Mesenchymal stem cell (in vitro differentiated cells and primary cell): ENCODE measurements around the gene ZBTB7B.

Source experiments
- DNase-seq: peaks from one replicate; pipeline ENCODE4 v3.0.0-alpha.2; 2013
- H2AFZ ChIP-seq: one replicate; pipeline ENCODE4 v1.6.1; 2013; ENCODE audit warnings: low read depth, mild to moderate bottlenecking, control low read depth, inconsistent platforms, low read length, moderate library complexity
- H2AK5ac ChIP-seq: 2 replicates; pipeline ENCODE4 v1.6.1; 2013; ENCODE audit warnings: low read length, moderate library complexity, mild to moderate bottlenecking, inconsistent platforms; ENCODE audit not compliant: severe bottlenecking
- H2BK120ac ChIP-seq: one replicate; pipeline ENCODE4 v1.6.1; 2013; ENCODE audit warnings: low read depth, mild to moderate bottlenecking, inconsistent platforms, low read length, moderate library complexity
- H2BK12ac ChIP-seq, 2 experiments: one replicate each; pipeline ENCODE4 v1.6.1; 2013; ENCODE audit warnings: inconsistent platforms in 2 of 2, low read length in 2 of 2, mild to moderate bottlenecking in 2 of 2, moderate library complexity in 2 of 2, control low read depth in 1 of 2
- H2BK15ac ChIP-seq: one replicate; pipeline ENCODE4 v1.6.1; 2013; ENCODE audit warnings: mild to moderate bottlenecking, low read depth, inconsistent platforms; ENCODE audit not compliant: poor library complexity, severe bottlenecking
- H2BK5ac ChIP-seq: 2 replicates; pipeline ENCODE4 v1.6.1; 2013; ENCODE audit warnings: low read depth, mild to moderate bottlenecking, low read length, control low read depth, inconsistent platforms; ENCODE audit not compliant: poor library complexity, severe bottlenecking
- H3K14ac ChIP-seq, 2 experiments: one replicate each; pipeline ENCODE4 v1.6.1; 2013; ENCODE audit warnings: inconsistent platforms in 2 of 2, low read length in 2 of 2, control low read depth in 1 of 2, mild to moderate bottlenecking in 1 of 2, moderate library complexity in 1 of 2
- H3K18ac ChIP-seq, 2 experiments: one replicate each; pipeline ENCODE4 v1.6.1; 2013; ENCODE audit warnings: inconsistent platforms in 2 of 2, low read length in 2 of 2, control low read depth in 1 of 2, low read depth in 1 of 2, mild to moderate bottlenecking in 1 of 2
- H3K23ac ChIP-seq, 2 experiments: one replicate each; pipeline ENCODE4 v1.6.1; 2013; ENCODE audit warnings: inconsistent platforms in 2 of 2, low read length in 2 of 2, mild to moderate bottlenecking in 2 of 2, moderate library complexity in 2 of 2, control low read depth in 1 of 2
- H3K27ac ChIP-seq: 2 replicates; pipeline ENCODE4 v1.5.1; 2013; ENCODE audit warnings: mild to moderate bottlenecking, moderate library complexity, low read length, control low read depth, inconsistent platforms; ENCODE audit not compliant: poor library complexity, severe bottlenecking
- H3K27me3 ChIP-seq, 2 experiments: 2 replicates each; pipeline versions ENCODE4 v1.6.1 to v1.7.0; 2013; ENCODE audit warnings: low read length in 2 of 2, mild to moderate bottlenecking in 2 of 2, moderate library complexity in 2 of 2, control low read depth in 1 of 2, inconsistent platforms in 1 of 2; ENCODE audit not compliant: control insufficient read depth in 1 of 2, insufficient read depth in 1 of 2
- H3K36me3 ChIP-seq, 2 experiments: 2 replicates each; pipeline versions ENCODE4 v1.6.1 to v1.7.0; 2013; ENCODE audit warnings: low read length in 2 of 2, control low read depth in 1 of 2, inconsistent platforms in 1 of 2, low read depth in 1 of 2, mild to moderate bottlenecking in 1 of 2; ENCODE audit not compliant: insufficient read depth in 2 of 2, control insufficient read depth in 1 of 2
- H3K4ac ChIP-seq, 2 experiments: one replicate each; pipeline ENCODE4 v1.6.1; 2013; ENCODE audit warnings: inconsistent platforms in 2 of 2, low read length in 2 of 2, mild to moderate bottlenecking in 2 of 2, moderate library complexity in 2 of 2, control low read depth in 1 of 2, low read depth in 1 of 2
- H3K4me1 ChIP-seq: 2 replicates; pipeline ENCODE4 v1.6.1; 2013; ENCODE audit warnings: low read depth, low read length, control low read depth; ENCODE audit not compliant: control insufficient read depth, insufficient read depth
- H3K4me2 ChIP-seq: 2 replicates; pipeline ENCODE4 v1.6.1; 2013; ENCODE audit warnings: low read length, mild to moderate bottlenecking, inconsistent platforms; ENCODE audit not compliant: poor library complexity, severe bottlenecking
- H3K4me3 ChIP-seq, 2 experiments: 2 replicates each; pipeline versions ENCODE4 v1.5.1 to v1.7.0; 2013; ENCODE audit warnings: low read length in 2 of 2, mild to moderate bottlenecking in 2 of 2, control low read depth in 1 of 2, low read depth in 1 of 2; ENCODE audit not compliant: insufficient read depth in 1 of 2
- H3K79me1 ChIP-seq: replicated peaks from 2 replicates; pipeline ENCODE4 v1.6.1; 2013; ENCODE audit warnings: mild to moderate bottlenecking, control low read depth, low read length, inconsistent platforms; ENCODE audit not compliant: poor library complexity, severe bottlenecking
- H3K9ac ChIP-seq: 2 replicates; pipeline ENCODE4 v1.7.0; 2013; ENCODE audit warnings: mild to moderate bottlenecking, low read length, moderate library complexity
- H3K9me3 ChIP-seq: 2 replicates; pipeline ENCODE4 v1.7.0; 2013; ENCODE audit warnings: mild to moderate bottlenecking, low read length; ENCODE audit not compliant: control insufficient read depth
- H4K8ac ChIP-seq: one replicate; pipeline ENCODE4 v1.6.1; 2013; ENCODE audit warnings: inconsistent platforms, mild to moderate bottlenecking, low read length, moderate library complexity
- H4K91ac ChIP-seq: one replicate; pipeline ENCODE4 v1.6.1; 2013; ENCODE audit warnings: mild to moderate bottlenecking, low read length, inconsistent platforms
- WGBS: methylation state at CpG from one replicate; pipeline ENCODE4 v1.1.7; 2013; ENCODE audit warnings: mixed read lengths; 5-methylcytosine and 5-hydroxymethylcytosine counted together

Gene ZBTB7B

DNA sequence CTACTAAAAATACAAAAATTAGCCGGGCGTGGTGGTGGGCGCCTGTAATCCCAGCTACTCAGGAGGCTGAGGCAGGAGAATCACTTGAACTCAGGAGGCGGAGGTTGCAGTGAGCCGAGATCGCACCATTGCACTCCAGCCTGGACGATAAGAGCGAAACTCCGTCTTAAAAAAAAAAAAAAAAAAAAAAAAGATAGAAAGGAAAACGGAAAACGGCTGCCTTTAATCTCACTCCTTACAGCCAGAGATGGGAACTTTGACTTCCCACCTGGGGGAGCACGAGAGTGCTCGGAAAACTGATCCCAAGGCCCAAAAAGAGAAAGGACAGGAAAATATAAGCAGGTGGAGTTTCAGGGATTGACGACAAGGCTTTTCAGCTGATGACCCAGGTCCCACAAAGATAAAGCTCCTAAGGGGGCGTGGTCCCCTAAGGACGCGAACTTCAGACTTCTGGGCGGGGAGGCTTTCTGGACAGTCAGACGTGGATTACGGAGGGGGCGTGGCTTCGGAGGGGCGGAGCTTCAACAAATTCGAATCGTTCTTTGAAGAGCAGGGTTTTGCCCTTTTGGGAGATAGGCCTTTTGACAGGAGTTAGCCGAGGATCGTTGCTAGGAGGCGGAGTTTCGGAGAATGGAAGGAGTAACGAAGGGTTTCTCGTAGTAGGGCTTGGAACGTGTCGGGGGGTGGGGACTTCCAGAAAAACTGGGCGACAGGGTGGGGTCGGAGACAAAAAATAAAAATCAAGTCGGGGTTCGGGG is 29.1 kb upstream of the ZBTB7B start:
- Histone ChIP-seq H3K9me3 (no peaks in the 10 kb centered on the region), H3K18ac (peak overlapping the region; percentile 28 to 96), H2BK5ac (peak overlapping the region; percentile 95), H3K27me3 (no peaks in the 10 kb centered on the region), H3K14ac (no peak overlapping the region), H3K36me3 (peaks cover 2 to 7% of the 10 kb centered on the region in 2 experiments), H3K27ac (peak overlapping the region; percentile 100), H2BK15ac (peak overlapping the region; percentile 15), H2BK120ac (peak overlapping the region; percentile 87), H2AFZ (no peak overlapping the region), H4K91ac (peak overlapping the region; percentile 78), H3K9ac (peak overlapping the region; percentile 98), H3K4me3 (peak overlapping the region; percentile 76 to 85), H2AK5ac (peak overlapping the region; percentile 95), H4K8ac (peak overlapping the region; percentile 57), H3K23ac (no peak overlapping the region), H3K4me2 (peak overlapping the region; percentile 86), H3K4me1 (peaks cover 15% of the 10 kb centered on the region), H2BK12ac (no peak overlapping the region), H3K79me1 (no peaks in the 10 kb centered on the region), H3K4ac (peak overlapping the region; percentile 83 to 85)
- under 1% methylated on average over 26 of the region's 37 CpGs for WGBS
- peak; percentile 99 for DNase-seq

GRCh38 chr1:154974102-154974807 is 28.3 kb upstream of the ZBTB7B start, which contains the start of gene CKS1B:
Gene CKS1B, plus strand, starts transcription at chr1:154974681. Its CDS starts 65 bp downstream, at chr1:154974746.
- Histone ChIP-seq H3K27ac (peak within 1 kb of the TSS; percentile 100), H3K4me2 (peak within 1 kb of the TSS; percentile 86)

DNA sequence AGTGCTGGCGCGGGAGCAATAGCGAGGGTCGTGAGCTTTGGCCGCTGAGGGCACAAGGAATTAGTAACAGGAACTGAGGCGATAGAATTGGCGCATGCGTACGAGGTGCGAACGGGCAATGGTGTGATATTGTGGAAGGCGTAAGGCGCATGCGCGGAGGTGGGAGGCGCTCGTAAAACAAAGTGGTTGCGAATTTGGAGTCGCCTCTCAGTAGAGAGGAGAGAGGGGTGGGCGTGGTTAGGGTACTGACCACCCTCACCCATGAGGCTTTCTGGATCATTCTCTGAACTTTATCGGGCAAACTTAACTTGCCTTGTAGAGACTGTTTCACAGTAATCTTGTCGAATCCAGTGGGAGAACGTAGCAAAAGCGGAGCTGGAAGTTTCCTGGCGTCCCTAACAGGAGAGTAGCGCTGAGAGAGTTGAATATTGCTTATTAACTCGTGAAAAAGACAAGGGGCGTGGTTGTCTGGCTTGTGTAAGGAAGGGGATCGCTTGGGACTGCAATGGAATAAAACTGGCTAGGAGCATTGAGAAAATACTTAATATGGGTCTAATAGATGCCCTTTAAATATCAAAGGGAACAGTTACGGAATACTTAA is 27.7 kb upstream of the ZBTB7B start:
- Histone ChIP-seq H4K8ac (no peak overlapping the region), H3K14ac (no peak overlapping the region)

More at GRCh38 chr1:154974102-154974807, 28.3 kb upstream of the ZBTB7B start, which contains the start of gene CKS1B:
- peak within 1 kb of the TSS; percentile 90 to 96 for H3K18ac ChIP-seq
- H3K4ac ChIP-seq, result peak within 1 kb of the TSS; percentile 83 to 89
- H3K4me3 ChIP-seq, result peak within 1 kb of the TSS; percentile 76 to 85
- no peaks in the 10 kb centered on the region for H3K9me3 ChIP-seq
- H3K4me1 ChIP-seq, result peaks cover 9% of the 10 kb centered on the region
- H2AK5ac ChIP-seq, result peak within 1 kb of the TSS; percentile 95
- H3K23ac ChIP-seq, result peak within 1 kb of the TSS in 1 of 2 experiments; percentile 8
- WGBS, result under 1% methylated on average over 46 of the region's 47 CpGs
- H2BK12ac ChIP-seq, result peak within 1 kb of the TSS in 1 of 2 experiments; percentile 27
- H2BK5ac ChIP-seq, result peak within 1 kb of the TSS; percentile 95
- H3K9ac ChIP-seq, result peak within 1 kb of the TSS; percentile 98
- H2BK120ac ChIP-seq, result peak within 1 kb of the TSS; percentile 87
- peak; percentile 100 for DNase-seq
- peak within 1 kb of the TSS in 1 of 2 experiments; percentile 23 for H3K14ac ChIP-seq
- peak within 1 kb of the TSS; percentile 98 for H4K8ac ChIP-seq
- peak within 1 kb of the TSS; percentile 96 for H4K91ac ChIP-seq
- H3K79me1 ChIP-seq, result no peaks in the 10 kb centered on the region
- H3K36me3 ChIP-seq, result peaks cover 0 to 10% of the 10 kb centered on the region in 2 experiments
- H2AFZ ChIP-seq, result peak within 1 kb of the TSS; percentile 56
- H2BK15ac ChIP-seq, result peak within 1 kb of the TSS; percentile 100
- no peaks in the 10 kb centered on the region for H3K27me3 ChIP-seq

More for the DNA sequence above, 27.7 kb upstream of the ZBTB7B start:
- H3K18ac ChIP-seq, result peak overlapping the region; percentile 80 to 89
- H3K4ac ChIP-seq, result peak overlapping the region; percentile 3 to 89
- under 1% methylated on average over 30 of the region's 30 CpGs for WGBS
- H3K27me3 ChIP-seq, result no peaks in the 10 kb centered on the region
- peaks cover 9% of the 10 kb centered on the region for H3K4me1 ChIP-seq
- H3K9me3 ChIP-seq, result no peaks in the 10 kb centered on the region
- peak overlapping the region; percentile 50 for H2BK120ac ChIP-seq
- H2AFZ ChIP-seq, result peak overlapping the region; percentile 56
- H2BK5ac ChIP-seq, result peak overlapping the region; percentile 1
- peaks cover 2% of the 10 kb centered on the region for H3K79me1 ChIP-seq
- peak overlapping the region in 1 of 2 experiments; percentile 8 for H3K23ac ChIP-seq
- H2BK12ac ChIP-seq, result no peak overlapping the region
- peak overlapping the region; percentile 66 to 85 for H3K4me3 ChIP-seq
- peak overlapping the region; percentile 7 for H3K4me2 ChIP-seq
- H2BK15ac ChIP-seq, result no peak overlapping the region
- peak overlapping the region; percentile 83 for H2AK5ac ChIP-seq
- peaks cover 0 to 15% of the 10 kb centered on the region in 2 experiments for H3K36me3 ChIP-seq
- peak overlapping the region; percentile 30 for H4K91ac ChIP-seq
- peak overlapping the region; percentile 78 for H3K27ac ChIP-seq
- H3K9ac ChIP-seq, result peak overlapping the region; percentile 98
- peak; percentile 97 for DNase-seq
